HK-2 (cell line): ENCODE measurements around the gene USP17L25.
"Not testable (repeated sequence)": the region's sequence is repeated elsewhere in the genome, so short reads cannot be mapped to it uniquely, and the experiment has no call there.

Source experiments
- DNase-seq: peaks from one replicate; pipeline ENCODE4 v3.0.0-alpha.2; 2018; ENCODE audit not compliant: unreplicated experiment

USP17L25 gene, protein sequence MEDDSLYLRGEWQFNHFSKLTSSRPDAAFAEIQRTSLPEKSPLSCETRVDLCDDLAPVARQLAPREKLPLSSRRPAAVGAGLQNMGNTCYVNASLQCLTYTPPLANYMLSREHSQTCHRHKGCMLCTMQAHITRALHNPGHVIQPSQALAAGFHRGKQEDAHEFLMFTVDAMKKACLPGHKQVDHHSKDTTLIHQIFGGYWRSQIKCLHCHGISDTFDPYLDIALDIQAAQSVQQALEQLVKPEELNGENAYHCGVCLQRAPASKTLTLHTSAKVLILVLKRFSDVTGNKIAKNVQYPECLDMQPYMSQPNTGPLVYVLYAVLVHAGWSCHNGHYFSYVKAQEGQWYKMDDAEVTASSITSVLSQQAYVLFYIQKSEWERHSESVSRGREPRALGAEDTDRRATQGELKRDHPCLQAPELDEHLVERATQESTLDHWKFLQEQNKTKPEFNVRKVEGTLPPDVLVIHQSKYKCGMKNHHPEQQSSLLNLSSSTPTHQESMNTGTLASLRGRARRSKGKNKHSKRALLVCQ

DNA sequence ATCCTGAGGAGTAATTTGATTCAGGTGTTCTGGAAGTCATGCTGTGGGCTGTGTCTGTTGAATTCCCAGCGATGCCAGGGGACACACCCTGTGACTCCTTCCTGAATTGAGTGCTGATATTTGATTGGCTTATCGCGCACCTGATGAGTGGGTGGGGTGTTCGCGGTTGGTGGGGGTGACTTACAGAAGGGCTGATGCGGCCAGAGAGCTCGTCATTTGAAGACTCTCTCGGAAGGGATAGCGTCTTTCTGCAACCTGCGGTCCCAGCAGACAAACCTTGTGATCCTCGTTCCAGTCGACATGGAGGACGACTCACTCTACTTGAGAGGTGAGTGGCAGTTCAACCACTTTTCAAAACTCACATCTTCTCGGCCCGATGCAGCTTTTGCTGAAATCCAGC lies at the start of gene USP17L25:
Gene USP17L25 (plus strand): TSS at position 301 of the 400 bp plus-strand sequence. CDS start 0 bp downstream, at position 301.
- not testable (repeated sequence) for DNase-seq

DNA sequence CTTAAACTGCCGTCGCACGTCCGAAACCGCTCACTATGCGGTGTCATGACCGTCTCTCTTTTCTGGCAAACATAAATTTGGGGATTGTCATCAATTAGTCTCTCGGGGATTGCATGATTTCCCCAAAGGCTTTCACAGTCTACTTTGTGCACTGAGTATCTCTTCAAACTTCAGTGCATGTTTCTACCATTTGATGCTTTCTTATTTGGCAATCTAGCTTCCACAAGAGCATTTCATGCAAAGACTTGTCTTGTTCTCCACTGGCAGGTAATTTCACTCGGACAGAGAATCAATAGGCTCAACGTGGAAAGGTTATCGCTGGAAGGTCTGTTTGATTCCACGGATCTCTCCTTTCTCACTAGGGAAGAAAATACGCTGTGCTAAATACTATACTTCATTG lies 5.5 kb upstream of the USP17L25 start:
- DNase-seq, result not testable (repeated sequence)

DNA sequence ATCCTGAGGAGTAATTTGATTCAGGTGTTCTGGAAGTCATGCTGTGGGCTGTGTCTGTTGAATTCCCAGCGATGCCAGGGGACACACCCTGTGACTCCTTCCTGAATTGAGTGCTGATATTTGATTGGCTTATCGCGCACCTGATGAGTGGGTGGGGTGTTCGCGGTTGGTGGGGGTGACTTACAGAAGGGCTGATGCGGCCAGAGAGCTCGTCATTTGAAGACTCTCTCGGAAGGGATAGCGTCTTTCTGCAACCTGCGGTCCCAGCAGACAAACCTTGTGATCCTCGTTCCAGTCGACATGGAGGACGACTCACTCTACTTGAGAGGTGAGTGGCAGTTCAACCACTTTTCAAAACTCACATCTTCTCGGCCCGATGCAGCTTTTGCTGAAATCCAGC lies 4.8 kb upstream of the USP17L25 start, which contains the start of gene USP17L24:
Gene USP17L24 (plus strand): TSS at position 301 of the 400 bp plus-strand sequence. CDS start 0 bp downstream, at position 301.
- DNase-seq, result not testable (repeated sequence)

DNA sequence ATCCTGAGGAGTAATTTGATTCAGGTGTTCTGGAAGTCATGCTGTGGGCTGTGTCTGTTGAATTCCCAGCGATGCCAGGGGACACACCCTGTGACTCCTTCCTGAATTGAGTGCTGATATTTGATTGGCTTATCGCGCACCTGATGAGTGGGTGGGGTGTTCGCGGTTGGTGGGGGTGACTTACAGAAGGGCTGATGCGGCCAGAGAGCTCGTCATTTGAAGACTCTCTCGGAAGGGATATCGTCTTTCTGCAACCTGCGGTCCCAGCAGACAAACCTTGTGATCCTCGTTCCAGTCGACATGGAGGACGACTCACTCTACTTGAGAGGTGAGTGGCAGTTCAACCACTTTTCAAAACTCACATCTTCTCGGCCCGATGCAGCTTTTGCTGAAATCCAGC lies 4.6 kb downstream of the USP17L25 start, which contains the start of gene USP17L26:
Gene USP17L26 (plus strand): TSS at position 301 of the 400 bp plus-strand sequence. CDS start 0 bp downstream, at position 301.
- not testable (repeated sequence) for DNase-seq

DNA sequence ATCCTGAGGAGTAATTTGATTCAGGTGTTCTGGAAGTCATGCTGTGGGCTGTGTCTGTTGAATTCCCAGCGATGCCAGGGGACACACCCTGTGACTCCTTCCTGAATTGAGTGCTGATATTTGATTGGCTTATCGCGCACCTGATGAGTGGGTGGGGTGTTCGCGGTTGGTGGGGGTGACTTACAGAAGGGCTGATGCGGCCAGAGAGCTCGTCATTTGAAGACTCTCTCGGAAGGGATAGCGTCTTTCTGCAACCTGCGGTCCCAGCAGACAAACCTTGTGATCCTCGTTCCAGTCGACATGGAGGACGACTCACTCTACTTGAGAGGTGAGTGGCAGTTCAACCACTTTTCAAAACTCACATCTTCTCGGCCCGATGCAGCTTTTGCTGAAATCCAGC lies 9.4 kb downstream of the USP17L25 start, which contains the start of gene USP17L5:
Gene USP17L5 (plus strand): TSS at position 301 of the 400 bp plus-strand sequence. CDS start 0 bp downstream, at position 301.
- not testable (repeated sequence) for DNase-seq

DNA sequence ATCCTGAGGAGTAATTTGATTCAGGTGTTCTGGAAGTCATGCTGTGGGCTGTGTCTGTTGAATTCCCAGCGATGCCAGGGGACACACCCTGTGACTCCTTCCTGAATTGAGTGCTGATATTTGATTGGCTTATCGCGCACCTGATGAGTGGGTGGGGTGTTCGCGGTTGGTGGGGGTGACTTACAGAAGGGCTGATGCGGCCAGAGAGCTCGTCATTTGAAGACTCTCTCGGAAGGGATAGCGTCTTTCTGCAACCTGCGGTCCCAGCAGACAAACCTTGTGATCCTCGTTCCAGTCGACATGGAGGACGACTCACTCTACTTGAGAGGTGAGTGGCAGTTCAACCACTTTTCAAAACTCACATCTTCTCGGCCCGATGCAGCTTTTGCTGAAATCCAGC lies 14.1 kb downstream of the USP17L25 start, which contains the start of gene USP17L27:
Gene USP17L27 (plus strand): TSS at position 301 of the 400 bp plus-strand sequence. CDS start 0 bp downstream, at position 301.
- not testable (repeated sequence) for DNase-seq

DNA sequence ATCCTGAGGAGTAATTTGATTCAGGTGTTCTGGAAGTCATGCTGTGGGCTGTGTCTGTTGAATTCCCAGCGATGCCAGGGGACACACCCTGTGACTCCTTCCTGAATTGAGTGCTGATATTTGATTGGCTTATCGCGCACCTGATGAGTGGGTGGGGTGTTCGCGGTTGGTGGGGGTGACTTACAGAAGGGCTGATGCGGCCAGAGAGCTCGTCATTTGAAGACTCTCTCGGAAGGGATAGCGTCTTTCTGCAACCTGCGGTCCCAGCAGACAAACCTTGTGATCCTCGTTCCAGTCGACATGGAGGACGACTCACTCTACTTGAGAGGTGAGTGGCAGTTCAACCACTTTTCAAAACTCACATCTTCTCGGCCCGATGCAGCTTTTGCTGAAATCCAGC lies 18.9 kb downstream of the USP17L25 start, which contains the start of gene USP17L28:
Gene USP17L28 (plus strand): TSS at position 301 of the 400 bp plus-strand sequence. CDS start 0 bp downstream, at position 301.
- not testable (repeated sequence) for DNase-seq

DNA sequence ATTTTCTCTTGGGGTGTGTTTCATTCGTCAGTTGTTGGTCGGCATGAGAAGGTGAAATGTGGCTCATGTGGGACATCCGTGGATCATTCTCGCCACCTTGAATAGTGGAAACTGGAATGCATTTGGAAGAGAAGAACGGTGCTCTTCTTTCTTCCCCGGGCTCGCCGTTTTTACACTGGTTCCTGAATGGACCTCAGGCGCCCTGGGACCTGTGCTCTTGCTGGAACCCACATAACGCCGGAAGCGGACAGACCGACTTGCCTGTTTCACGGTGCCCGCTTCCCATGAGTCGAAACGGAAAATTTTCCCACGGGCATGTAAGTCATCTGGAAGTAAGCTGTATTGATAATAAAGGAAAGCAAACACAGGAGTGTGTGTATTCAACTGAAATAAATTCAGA lies 21.2 kb downstream of the USP17L25 start:
- not testable (repeated sequence) for DNase-seq

DNA sequence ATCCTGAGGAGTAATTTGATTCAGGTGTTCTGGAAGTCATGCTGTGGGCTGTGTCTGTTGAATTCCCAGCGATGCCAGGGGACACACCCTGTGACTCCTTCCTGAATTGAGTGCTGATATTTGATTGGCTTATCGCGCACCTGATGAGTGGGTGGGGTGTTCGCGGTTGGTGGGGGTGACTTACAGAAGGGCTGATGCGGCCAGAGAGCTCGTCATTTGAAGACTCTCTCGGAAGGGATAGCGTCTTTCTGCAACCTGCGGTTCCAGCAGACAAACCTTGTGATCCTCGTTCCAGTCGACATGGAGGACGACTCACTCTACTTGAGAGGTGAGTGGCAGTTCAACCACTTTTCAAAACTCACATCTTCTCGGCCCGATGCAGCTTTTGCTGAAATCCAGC lies 23.6 kb downstream of the USP17L25 start, which contains the start of gene USP17L29:
Gene USP17L29 (plus strand): TSS at position 301 of the 400 bp plus-strand sequence. CDS start 0 bp downstream, at position 301.
- DNase-seq, result not testable (repeated sequence)

DNA sequence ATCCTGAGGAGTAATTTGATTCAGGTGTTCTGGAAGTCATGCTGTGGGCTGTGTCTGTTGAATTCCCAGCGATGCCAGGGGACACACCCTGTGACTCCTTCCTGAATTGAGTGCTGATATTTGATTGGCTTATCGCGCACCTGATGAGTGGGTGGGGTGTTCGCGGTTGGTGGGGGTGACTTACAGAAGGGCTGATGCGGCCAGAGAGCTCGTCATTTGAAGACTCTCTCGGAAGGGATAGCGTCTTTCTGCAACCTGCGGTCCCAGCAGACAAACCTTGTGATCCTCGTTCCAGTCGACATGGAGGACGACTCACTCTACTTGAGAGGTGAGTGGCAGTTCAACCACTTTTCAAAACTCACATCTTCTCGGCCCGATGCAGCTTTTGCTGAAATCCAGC lies 33.1 kb downstream of the USP17L25 start, which contains the start of gene USP17L30:
Gene USP17L30 (plus strand): TSS at position 301 of the 400 bp plus-strand sequence. CDS start 0 bp downstream, at position 301.
- DNase-seq, result not testable (repeated sequence)

DNA sequence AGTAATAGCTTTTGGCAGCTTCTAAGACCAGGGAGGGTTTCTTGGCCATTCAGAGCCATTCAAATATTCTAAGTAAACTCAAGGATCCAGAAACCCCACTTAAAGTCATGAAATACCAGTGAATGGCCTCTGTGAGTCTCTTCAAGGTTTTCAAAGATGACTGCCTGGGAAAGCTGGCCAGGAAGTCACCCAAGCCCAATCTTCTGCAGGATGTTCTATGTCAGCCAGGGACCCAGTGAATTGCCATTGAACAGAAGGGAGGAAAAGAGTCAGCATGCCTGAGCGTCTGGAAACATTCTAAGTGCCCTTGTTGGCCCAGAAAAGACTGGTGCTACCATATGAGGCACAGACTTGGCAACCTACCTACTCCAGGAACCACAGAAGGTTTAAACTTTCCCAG lies 50.2 kb downstream of the USP17L25 start:
- not testable (repeated sequence) for DNase-seq
